Stimulated activated CD8-positive, alpha-beta memory T cell treated with anti-CD3 and anti-CD28 coated beads, Interleukin-7, amount 100 ng/mL, for 24 hours (primary cell): ENCODE measurements around the gene TMEFF2.

Experiments used
- DNase-seq: peaks from one replicate; pipeline ENCODE4 v3.0.0-alpha.2; 2020; ENCODE audit warnings: low read depth

TMEFF2 gene, protein sequence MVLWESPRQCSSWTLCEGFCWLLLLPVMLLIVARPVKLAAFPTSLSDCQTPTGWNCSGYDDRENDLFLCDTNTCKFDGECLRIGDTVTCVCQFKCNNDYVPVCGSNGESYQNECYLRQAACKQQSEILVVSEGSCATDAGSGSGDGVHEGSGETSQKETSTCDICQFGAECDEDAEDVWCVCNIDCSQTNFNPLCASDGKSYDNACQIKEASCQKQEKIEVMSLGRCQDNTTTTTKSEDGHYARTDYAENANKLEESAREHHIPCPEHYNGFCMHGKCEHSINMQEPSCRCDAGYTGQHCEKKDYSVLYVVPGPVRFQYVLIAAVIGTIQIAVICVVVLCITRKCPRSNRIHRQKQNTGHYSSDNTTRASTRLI

DNA sequence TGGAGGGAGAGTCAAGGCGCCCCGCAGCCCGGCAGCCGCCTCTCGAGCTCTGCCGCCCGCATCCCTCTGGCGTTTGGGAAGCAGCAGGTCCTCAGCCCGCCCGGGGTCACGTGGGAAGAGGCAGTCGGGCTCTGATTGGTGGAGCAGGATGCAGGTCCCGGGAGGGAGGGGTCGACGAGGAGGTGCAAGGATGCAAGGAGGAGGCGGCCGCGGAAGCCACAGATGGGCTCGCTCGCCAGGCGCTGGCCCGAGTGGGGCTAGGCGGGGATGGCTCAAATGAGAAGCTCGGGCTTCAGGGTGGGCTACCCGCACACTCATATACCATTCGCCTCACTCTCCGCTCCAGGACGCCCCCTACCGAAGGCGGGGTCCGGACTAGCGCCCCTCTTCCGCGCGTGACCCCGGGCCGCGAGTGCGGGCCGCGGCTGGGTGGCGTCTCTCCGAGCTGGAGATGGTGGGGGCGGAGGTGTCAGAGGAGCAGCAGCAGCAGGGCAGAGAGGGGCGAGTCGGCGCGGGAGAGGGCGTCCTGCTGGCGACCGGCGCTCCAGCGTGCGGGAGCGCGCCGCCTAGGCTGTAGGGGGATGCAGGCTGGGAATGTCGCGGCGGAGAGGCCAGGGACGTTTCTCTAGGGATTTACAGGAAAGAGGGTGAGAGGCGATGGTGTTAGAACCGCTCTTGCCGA is at the start of gene TMEFF2:
Gene TMEFF2 (minus strand): TSS at position 68 of the 682 bp plus-strand sequence. CDS start 409 bp downstream, outside the sequence.
- no peak for DNase-seq

DNA sequence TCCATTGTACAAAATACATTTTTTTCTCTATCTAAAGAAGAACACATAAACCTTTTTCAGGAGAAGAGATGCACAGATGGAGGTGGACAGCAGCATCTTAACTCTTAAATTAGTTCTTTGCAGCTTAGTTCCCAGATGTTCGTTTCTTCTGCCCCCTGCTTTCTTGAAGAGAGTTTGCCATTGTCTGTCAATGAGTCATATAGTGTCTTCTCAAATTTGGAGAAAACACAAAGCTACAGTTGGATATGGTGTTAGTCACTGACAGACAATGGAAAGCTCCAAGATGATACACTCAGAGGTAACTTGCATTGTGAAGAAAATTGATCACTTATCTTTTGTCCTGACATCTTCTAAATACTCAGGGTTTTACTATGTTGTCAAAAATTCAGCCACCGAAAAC is 48.8 kb upstream of the TMEFF2 start:
- no peak for DNase-seq

DNA sequence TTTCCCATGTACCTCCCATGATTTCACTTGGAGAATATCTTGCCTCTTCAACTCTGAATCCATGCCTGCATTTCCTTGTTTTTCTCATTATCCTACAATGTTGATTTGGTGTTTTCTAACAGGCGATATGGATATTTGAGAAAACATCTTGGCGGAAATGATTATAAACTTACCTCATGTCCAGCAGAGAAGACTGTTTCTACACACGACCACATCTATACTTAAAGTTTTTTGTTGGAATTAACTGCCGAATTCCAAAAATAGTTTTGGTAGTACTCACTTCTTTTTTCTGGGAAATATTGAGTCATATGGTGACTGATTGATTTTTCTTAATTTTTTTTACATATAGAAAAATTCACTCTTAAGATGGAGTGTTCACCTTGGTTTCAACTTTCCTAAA is 41.4 kb upstream of the TMEFF2 start:
- no peak for DNase-seq

DNA sequence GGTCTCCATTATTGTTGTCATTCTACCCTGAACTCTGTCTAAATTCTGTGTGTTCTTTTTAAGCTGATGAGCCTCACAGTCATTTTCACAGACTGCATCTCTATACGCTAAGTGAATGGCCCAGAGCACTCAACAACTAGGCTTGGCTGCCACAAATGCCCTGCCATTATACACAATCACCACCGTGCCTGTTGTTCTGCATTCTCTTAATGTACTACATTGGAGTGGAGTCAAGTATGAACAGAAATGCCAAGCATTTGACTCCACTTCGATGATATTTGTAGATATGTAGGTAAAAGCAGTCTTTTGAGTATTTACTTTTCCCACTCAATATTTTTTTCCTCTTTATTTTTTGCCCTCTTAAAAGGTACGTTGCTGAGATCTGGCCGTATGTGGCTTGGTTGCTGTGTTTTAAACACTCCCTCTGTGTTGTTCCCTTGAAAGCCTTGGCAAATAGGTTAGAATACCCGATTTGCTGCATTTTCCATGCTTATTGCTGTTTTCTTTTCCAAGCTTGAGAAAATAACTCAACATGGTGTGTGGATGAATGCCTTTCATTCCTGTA is 36.2 kb upstream of the TMEFF2 start:
- no peak for DNase-seq

DNA sequence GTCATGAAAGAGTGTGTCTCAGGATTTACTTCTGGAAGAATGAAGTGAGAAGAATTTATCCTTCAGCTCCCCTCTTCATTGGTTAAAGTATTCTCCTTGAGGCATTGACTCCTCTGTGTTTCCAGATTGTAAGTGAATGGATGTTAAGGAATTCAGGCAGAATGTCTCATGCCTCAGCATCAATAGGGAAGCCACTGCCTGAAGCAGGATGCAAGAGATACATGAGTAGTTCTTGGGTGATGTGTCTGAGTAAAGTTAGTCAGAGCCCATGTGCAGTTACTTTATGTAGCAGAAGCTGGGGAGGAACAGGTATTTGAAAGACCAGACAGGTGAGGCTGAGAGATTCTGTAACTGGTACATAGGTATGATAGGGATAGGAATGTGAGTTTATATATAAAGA is 34.0 kb upstream of the TMEFF2 start:
- no peak for DNase-seq

DNA sequence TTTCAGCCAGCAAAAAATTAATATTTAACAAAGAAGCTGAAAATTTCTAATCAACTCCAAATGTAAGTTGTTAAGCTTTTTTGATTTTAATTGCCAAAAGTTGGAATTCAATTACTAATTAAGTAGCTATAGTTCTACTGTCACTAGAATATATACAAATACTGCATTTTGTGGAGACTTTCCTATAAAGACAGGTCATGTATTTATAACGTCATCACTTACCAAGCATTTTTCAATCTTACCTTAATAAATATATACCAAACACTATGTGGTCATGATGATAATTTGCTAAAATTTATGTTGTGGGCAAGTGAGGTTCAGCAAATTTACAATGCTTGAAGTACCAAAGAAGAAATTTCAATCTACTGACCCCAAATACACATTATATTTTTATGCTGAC is 24.2 kb upstream of the TMEFF2 start:
- DNase-seq = no peak

DNA sequence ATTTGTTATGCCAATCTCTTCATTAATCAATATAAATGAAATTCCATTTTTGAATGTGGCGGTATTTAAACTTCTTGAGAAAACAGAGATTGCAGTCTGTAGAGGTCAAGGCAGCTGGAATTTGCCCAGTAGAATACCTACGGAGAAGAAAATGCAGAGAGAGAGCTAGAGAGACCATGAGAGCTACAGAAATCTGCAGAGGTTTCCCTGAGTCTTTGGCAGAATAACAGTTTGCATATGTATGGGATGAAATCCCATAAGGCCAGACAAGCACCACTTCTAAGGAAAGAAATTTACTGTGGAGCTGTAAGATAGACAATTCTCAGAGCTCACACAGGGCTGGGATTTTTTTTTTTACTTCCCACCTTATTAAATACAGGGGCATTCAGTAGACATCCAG is 23.6 kb upstream of the TMEFF2 start:
- DNase-seq = no peak

DNA sequence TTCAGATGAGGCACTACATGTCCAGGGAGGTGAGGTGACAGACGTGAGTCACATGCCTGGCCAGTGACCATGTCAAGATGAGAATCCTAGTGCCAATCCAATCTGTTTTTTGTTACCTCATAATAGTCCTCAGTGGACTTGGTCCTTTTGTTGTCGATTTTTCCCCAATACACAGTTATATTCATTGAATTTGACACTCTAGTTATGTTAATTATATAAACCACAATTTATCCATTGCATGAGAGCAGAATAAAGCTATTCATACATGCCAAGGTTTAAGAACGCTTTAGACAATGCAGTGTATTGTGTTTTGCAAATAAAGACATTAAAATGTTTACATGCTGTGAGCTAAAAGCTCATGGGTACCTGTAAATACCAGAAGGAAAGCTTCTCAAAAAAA is 21.6 kb upstream of the TMEFF2 start:
- DNase-seq = no peak

DNA sequence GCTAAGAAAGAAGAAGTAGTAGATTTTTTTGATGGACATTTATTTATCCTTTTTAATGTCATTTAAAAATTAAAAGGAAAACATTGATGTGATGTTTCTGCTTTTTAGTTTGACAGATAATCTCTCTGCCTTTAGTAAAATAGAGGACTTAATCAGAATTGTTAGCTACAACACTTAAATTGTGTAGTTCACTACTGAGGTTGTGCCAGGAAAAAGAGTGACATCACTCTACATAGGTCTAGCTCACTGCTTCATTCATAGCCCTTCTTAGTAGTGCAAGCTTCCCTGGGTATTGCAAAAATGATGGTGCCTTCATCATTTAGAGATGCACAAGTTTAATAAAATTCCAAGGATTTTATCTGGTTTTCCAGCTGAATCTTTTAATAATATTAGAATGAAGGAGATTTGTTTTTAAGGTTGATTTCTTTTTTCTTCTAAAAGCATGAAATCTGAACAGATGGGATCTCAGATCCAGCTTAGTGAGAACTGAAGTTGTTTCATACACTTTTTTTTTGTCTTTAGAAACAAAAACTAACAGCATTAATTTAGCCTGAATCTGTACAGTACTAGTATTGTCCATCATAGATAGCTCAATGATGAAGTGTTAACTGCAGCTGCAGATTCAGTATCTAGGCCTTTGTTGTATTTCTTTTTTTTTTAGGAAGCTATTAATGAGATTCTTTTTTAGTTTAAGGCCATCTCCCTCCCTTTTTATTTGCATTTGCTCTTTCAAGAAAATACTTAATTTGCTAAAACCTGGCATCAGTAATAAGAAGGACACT is 20.6 kb upstream of the TMEFF2 start:
- DNase-seq = no peak

DNA sequence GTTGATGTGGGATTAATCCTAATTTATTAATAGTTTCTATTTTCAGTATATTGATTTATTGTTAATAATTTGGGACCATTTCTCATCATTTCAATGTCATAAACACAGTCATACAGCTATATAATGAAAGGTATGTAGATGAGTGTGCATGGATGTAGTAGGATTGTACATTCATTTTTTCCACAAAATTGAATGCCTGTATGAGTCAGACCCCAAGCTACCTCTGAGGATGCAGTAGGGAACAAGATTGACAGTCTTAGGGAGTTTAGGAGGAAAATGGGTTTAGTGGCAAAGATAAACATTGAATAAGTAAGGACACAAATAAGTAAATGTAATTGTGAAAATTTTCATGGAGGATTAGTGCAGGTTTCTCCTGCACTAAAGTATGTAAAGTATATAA is 14.1 kb upstream of the TMEFF2 start:
- DNase-seq = no peak

DNA sequence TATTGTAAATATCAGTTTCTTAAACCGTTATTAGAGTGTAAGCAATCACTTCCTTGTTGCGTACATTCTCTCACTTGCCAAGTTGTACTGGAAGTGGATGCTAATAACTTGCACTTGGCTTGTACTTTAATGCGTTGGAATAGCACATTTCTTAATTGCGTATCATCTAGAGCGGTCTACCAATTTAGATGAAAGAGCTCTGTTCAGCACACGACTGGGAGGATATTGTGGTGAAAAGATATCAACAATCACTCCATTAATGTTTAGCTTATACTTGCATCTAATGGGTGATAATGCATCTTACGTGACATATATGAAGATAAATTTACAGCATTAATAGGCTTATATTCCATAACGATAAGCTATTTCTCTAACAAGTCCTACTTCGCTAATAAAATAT is 11.7 kb upstream of the TMEFF2 start:
- DNase-seq = no peak

DNA sequence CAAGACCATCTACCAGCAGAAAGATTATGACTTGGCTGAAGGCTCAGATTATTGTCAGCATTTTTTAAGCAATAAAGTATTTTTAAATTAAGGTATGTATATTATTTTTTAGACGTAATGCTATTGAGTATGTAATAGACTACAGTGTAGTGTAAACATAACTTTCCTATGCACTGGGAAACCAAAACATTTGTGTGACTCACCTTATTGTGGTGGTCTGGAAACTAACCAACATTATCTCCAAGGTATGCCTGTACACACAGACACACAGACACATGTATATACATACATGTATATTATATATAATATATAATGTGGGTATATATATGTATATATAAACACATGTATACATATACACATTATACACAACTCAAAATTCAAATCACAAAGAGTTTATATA is 9.1 kb upstream of the TMEFF2 start:
- DNase-seq = no peak

DNA sequence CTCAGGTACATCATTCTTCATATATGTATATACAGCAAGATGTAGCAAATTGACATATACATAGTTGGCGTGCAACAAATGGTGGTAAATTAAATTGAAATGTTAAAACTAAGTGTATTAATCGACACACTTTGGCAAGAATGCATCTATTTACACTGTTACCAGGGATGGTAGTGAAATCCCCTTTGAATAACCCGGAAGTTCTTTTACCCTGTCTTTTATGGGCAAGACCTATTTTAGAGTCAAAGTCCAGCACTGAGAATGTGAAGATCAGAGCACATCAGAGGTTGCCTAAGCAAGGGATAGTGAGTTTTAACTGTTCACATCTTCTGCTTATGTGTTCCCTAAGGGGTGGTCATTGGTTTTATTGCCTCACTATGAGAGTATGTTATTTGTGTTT is 7.6 kb upstream of the TMEFF2 start:
- DNase-seq = no peak

DNA sequence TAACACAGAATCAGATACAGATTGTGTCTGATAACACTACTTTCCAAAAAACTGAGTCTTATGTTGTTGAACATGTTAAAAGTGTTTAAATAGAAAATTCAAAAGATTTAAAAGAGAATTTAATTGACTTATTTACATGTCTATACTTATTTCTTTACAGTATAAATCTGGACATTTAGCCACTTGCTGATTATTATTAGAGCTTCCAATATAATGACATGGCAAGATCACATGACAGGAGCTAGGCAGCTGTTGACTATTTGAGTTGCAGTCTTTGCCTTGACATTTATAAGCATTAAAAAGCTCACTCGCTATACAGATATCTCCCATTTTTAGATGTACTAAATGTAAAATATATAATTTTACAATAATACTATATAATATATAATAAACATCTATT is 6.4 kb upstream of the TMEFF2 start:
- no peak for DNase-seq

DNA sequence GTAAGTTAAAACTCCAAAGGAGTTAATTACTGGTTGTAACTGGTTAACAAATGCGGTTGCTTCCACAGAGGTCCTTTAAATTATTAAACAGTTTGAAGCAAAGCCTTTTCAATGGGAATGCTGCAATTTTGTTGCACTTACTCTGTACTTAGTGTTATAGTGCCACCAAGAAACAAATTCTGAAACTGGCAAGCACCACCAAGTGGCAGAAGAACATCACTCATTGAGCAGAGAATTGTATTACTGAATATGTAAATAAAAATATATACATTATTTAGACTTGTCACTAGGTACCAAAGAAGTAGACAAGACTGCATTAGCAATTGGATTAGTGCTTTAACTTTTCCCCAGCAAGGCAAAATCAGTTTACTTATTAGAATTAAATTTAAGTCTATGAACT is 2.6 kb upstream of the TMEFF2 start:
- DNase-seq = no peak

DNA sequence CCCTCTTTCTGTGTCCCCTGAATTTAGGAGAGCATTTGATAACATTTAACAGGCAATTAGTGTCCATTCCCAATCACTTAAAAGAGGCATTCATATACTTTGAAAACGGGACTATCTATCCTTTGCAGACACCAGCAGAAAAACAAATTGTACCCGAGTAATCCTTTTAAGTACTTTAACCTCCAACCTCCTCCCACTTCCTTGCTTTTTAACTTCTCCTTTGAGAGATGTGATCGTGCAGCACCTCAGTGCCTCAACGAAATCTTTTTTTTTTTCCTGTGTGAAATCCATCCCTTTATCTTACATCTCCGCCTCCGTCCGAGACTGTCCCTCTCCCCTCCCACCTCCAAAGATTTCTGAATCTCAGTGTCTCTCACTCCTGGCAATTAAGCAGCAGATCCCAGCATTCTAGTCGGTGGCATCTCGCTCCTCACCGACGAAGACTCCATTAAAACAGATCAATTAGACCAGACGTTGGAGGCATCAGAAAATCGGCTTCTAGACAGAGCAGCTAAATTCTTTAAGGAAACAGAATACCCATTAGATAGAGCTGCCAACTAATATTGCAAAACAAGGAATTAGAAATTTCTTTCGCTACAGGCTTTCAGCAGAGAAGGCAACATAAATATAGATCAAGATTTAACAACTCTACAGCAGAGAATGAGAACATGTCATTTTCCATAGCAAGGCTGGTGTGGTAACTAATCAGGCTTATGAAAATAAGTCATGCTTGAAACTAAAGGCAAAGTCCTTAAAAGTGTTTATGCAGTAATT is 1.9 kb upstream of the TMEFF2 start:
- DNase-seq = no peak

DNA sequence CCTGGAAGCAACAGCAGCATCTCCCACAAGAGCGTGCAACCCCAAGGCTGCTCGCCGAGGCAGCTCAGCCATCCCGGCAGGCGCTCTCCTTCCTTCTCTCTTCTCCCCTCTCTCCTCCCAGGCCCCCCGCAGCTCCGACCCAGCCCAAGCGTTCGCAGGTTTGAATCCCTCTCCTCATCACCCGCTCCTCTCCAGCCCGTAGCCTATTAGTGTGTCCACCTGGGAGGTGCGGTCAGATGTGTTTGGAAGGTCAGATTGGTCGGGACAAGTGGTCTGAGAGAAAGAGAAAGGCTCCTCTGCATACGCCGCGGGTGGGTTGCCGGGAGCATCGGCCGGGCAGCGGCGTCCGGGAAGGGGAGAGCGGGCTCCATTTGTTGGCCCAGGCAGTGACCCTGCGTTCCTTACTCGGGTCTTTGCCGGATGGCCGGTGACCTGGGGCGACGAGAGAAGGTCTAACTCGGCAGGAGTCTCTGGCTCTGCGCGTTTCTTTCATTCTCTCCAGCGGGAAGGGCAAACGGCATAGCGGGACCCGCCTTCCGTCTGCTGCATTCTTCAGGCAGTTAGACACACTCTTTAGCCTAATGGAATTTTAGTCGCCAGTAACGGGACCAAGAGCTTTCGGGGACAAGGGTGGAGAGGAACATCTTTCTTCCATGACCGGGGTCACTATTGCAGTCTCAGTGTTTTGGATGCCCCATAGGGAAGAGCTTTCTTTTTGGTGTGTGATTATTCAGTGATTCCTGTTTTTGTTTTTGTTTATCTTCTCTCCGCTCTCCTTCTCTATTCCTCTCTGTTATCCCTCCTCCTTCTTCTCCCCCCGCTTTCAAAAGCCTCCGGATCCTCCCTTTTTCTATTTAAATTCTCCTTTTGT is 1.1 kb upstream of the TMEFF2 start:
- no peak for DNase-seq

DNA sequence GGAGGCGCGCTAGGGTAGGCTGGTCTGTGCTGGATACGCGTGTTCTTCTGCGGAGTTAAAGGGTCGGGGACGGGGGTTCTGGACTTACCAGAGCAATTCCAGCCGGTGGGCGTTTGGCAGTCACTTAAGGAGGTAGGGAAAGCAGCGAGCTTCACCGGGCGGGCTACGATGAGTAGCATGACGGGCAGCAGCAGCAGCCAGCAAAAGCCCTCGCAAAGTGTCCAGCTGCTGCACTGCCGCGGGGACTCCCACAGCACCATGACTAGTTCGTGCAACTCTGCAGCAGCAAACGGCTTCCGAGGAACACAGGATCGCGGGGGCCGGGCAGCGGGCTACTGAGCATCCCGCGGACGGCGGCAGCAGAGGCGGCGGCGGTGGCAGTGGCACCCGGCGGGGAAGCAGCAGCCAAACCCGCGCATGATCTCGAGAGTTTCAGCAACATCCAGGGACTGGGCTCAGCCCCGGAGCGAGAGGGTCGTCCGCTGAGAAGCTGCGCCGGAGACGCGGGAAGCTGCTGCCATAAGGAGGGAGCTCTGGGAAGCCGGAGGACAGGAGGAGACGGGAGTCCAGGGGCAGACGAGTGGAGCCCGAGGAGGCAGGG is 368 bp downstream of the TMEFF2 start:
- no peak for DNase-seq

DNA sequence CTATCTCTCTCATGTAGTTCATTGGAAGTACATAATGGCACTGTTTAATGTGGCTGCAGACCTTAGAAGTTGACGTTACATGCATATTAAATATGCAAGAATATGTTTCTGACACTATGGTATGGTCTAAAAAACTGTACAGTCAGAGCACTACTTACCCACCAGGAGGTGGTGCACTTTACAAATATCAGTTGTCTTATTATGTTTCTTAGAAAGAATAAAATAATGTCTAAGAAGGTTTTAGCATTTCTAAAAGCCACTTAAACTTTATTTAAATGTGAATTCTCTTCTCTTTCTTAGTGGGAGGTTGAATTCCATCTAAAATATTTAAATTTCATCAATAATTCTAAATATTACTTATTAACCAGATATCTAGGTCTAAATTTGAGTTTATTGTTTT is 4.3 kb downstream of the TMEFF2 start:
- DNase-seq = no peak

DNA sequence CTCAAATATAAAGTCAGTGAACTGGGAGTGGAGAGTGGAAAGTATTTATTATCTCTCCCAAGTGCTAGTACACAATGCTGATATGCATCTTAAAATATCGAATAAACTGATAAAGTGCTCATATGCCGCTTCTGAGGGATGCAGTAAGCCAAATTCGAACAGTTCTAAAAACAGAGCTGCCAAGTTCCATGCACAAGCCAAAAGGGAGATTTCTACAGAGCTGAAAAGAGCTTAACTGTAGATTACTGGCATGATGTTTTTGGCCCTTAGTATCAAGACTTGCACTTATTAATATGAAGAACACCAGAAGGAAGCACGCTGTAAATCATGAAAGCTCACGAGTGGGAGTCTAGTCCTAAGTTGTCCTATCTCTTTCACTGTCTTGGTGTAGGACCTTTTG is 7.9 kb downstream of the TMEFF2 start:
- no peak for DNase-seq

DNA sequence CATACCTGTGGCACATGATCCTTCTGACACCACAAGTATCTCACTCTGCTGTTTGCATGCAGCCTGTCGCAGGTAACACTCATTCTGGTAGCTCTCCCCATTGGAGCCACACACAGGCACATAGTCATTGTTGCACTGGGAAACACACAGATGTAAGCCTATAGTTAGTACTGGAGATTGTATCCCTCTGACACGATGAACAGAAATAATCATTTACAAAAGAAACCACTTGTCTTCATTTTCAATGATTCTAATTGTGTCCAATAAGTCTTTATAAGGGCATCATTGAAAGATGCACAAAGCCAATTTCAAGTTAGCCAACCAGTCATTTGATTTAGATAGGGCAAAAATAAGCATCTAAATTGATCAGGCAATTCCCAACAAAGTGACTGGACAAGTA is 10.4 kb downstream of the TMEFF2 start:
- DNase-seq = no peak
